ENCODE results near the gene GRK5.
"Not testable (repeated sequence)": the region's sequence is repeated elsewhere in the genome, so short reads cannot be mapped to it uniquely, and the experiment has no call there.

The GRK5 gene

DNA sequence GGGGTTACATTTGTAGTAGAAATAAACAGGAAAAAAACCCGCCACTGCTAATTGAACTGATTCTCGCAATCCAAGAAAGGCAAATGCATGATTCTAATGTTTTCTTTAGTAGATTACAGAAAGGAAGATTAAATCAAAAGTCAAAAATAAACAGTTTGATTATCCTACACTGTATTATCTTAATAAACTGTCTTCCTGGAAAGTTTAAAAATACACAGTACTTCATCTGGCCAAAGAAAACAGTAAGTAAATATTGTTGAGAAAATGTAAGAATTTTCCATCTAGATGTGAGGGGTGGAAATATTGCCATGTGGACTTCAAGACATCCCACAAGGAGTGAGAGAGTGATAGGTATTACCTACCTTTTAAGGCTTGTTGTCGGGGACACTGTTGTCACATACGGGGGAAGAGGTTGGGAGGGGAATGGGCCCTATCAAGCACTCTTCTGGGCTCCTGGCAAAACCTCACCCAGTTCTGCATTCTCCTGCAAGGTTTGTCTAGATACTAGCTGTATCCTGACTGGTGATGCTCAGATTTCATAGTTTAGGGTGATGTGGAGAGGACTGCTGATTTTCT lies 17.8 kb downstream of the GRK5 start:
- Histone ChIP-seq H3K79me2 (ENCODE audit: control insufficient read depth, low read length) (no peaks in the 10 kb centered on the region), H3K9me2 (replicated peaks; ENCODE audit: control insufficient read depth, low read length) (no peaks in the 10 kb centered on the region), H3F3A (ENCODE audit: control insufficient read depth, insufficient read depth) (peaks cover 2% of the 10 kb centered on the region; the same call in 1 of the 2 replicates), H3K27ac (ENCODE audit: low read depth, low read length) (no peak overlapping the region), H3K4me3 (ENCODE audit: low read length) (no peak overlapping the region), H3K27me3 (ENCODE audit: control insufficient read depth, low read length) (peaks cover 17% of the 10 kb centered on the region), H3K4me1 (ENCODE audit: control insufficient read depth, low read length) (no peaks in the 10 kb centered on the region), H3K4me2 (ENCODE audit: low read length) (no peak overlapping the region), H3K9me3 (ENCODE audit: control insufficient read depth, insufficient read depth, low read length) (no peaks in the 10 kb centered on the region), H3K36me3 (ENCODE audit: control insufficient read depth, low read length) (no peaks in the 10 kb centered on the region), H4K20me1 (ENCODE audit: control insufficient read depth, insufficient read depth, low read depth, low read length) (no peaks in the 10 kb centered on the region)
- TF ChIP-seq, protein P1, sequence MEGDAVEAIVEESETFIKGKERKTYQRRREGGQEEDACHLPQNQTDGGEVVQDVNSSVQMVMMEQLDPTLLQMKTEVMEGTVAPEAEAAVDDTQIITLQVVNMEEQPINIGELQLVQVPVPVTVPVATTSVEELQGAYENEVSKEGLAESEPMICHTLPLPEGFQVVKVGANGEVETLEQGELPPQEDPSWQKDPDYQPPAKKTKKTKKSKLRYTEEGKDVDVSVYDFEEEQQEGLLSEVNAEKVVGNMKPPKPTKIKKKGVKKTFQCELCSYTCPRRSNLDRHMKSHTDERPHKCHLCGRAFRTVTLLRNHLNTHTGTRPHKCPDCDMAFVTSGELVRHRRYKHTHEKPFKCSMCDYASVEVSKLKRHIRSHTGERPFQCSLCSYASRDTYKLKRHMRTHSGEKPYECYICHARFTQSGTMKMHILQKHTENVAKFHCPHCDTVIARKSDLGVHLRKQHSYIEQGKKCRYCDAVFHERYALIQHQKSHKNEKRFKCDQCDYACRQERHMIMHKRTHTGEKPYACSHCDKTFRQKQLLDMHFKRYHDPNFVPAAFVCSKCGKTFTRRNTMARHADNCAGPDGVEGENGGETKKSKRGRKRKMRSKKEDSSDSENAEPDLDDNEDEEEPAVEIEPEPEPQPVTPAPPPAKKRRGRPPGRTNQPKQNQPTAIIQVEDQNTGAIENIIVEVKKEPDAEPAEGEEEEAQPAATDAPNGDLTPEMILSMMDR (IDR thresholded peaks at IDR 0.05; ENCODE audit: low read depth, low read length, poor library complexity, severe bottlenecking), result no peak
- no peak for TF ChIP-seq EZH2phosphoT487 (IDR thresholded peaks at IDR 0.05; ENCODE audit: borderline replicate concordance, low read length)

DNA sequence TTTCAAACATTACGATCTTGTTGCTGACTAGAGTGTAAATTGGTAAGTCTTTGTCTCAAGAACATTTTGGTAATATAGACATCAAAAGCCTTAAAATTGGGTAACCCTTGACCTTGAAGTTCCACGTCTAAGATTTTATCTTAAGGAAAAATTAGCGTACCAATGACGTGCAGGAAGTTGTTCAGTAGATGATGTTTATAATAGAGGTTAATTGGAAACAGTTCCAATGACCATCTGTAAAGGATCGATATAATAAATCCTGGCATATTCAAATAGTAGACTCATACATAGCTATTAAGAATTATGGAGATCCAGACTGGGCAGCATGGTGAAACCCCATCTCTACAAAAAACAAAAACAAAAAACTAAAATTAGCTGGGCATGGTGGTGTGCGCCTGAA lies 20.5 kb downstream of the GRK5 start:
- Histone ChIP-seq H3K4me3 (ENCODE audit: low read length) (no peak overlapping the region), H3K36me3 (ENCODE audit: control insufficient read depth, low read length) (no peaks in the 10 kb centered on the region), H3K27me3 (ENCODE audit: control insufficient read depth, low read length) (peaks cover 5% of the 10 kb centered on the region), H3K27ac (ENCODE audit: low read depth, low read length) (no peak overlapping the region), H3K9me3 (ENCODE audit: control insufficient read depth, insufficient read depth, low read length) (no peaks in the 10 kb centered on the region), H3F3A (ENCODE audit: control insufficient read depth, insufficient read depth) (no peaks in the 10 kb centered on the region), H4K20me1 (ENCODE audit: control insufficient read depth, insufficient read depth, low read depth, low read length) (no peaks in the 10 kb centered on the region), H3K9me2 (replicated peaks; ENCODE audit: control insufficient read depth, low read length) (no peaks in the 10 kb centered on the region), H3K4me1 (ENCODE audit: control insufficient read depth, low read length) (no peaks in the 10 kb centered on the region), H3K79me2 (ENCODE audit: control insufficient read depth, low read length) (no peaks in the 10 kb centered on the region), H3K4me2 (ENCODE audit: low read length) (no peak overlapping the region)
- TF ChIP-seq, protein P1 (IDR thresholded peaks at IDR 0.05; ENCODE audit: low read depth, low read length, poor library complexity, severe bottlenecking), result no peak
- TF ChIP-seq EZH2phosphoT487 (IDR thresholded peaks at IDR 0.05; ENCODE audit: borderline replicate concordance, low read length), result no peak

DNA sequence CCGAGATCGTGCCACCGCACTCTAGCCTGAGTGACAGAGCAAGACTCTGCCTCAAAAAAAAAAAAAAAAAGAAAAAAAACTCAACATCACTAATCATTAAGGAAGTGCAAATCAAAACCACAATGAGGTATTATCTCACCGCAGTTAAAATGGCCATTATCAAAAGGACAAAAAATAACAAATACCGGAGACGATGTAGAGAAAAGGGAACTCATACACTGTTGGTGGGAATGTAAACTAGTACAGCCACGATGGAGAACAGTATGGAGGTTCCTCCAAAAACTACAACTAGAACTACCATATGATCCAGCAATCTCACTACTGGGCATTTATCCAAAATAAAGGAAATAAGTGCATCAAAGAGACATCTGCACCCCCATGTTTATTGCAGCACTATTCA lies 24.3 kb downstream of the GRK5 start:
- no peaks in the 10 kb centered on the region for H3K9me2 ChIP-seq (replicated peaks; ENCODE audit: control insufficient read depth, low read length)
- TF ChIP-seq, protein P1 (IDR thresholded peaks at IDR 0.05; ENCODE audit: low read depth, low read length, poor library complexity, severe bottlenecking), result no peak
- no peak for TF ChIP-seq EZH2phosphoT487 (IDR thresholded peaks at IDR 0.05; ENCODE audit: borderline replicate concordance, low read length)
- H3K4me2 ChIP-seq (ENCODE audit: low read length), result no peak overlapping the region
- H3K9me3 ChIP-seq (ENCODE audit: control insufficient read depth, insufficient read depth, low read length), result no peaks in the 10 kb centered on the region
- no peak overlapping the region for H3K27ac ChIP-seq (ENCODE audit: low read depth, low read length)
- no peaks in the 10 kb centered on the region for H3K79me2 ChIP-seq (ENCODE audit: control insufficient read depth, low read length)
- H3K4me3 ChIP-seq (ENCODE audit: low read length), result no peak overlapping the region
- H3K4me1 ChIP-seq (ENCODE audit: control insufficient read depth, low read length), result peaks cover 10% of the 10 kb centered on the region
- no peaks in the 10 kb centered on the region for H3K27me3 ChIP-seq (ENCODE audit: control insufficient read depth, low read length)
- no peaks in the 10 kb centered on the region for H3F3A ChIP-seq (ENCODE audit: control insufficient read depth, insufficient read depth)
- no peaks in the 10 kb centered on the region for H3K36me3 ChIP-seq (ENCODE audit: control insufficient read depth, low read length)
- H4K20me1 ChIP-seq (ENCODE audit: control insufficient read depth, insufficient read depth, low read depth, low read length), result no peaks in the 10 kb centered on the region

DNA sequence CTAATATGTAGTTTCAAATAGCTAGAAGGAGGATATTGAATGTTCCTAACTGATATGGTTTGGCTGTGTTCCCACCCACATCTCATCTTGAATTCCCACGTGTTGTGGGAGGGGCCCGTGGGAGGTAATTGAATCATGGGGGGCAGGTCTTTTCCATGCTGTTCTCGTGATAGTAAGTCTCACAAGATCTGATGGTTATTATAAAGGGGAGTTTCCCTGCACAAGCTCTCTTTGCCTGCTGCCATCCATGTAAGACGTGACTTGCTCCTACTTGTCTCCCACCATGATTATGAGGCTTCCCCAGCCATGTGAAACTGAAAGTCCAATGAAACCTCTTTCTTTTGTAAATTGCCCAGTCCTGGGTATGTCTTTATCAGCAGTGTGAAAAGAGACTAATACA lies 25.1 kb downstream of the GRK5 start:
- H3K27me3 ChIP-seq (ENCODE audit: control insufficient read depth, low read length); H3F3A ChIP-seq (ENCODE audit: control insufficient read depth, insufficient read depth); H3K36me3 ChIP-seq (ENCODE audit: control insufficient read depth, low read length); H3K4me3 ChIP-seq (ENCODE audit: low read length); H3K9me3 ChIP-seq (ENCODE audit: control insufficient read depth, insufficient read depth, low read length); H3K27ac ChIP-seq (ENCODE audit: low read depth, low read length); H3K4me2 ChIP-seq (ENCODE audit: low read length); H3K79me2 ChIP-seq (ENCODE audit: control insufficient read depth, low read length); H3K9me2 ChIP-seq (replicated peaks; ENCODE audit: control insufficient read depth, low read length); H4K20me1 ChIP-seq (ENCODE audit: control insufficient read depth, insufficient read depth, low read depth, low read length): not testable (repeated sequence)
- peaks cover 12% of the 10 kb centered on the region for H3K4me1 ChIP-seq (ENCODE audit: control insufficient read depth, low read length)
